GM21737 (cell line): ENCODE data around the gene TBC1D10A.

ENCODE experiments used
- ATAC-seq: cut with Tn5 transposase; IDR thresholded peaks from one replicate; pipeline ENCODE4 v1.9.1; 2021; ENCODE audit warnings: mild to moderate bottlenecking, moderate library complexity; ENCODE audit not compliant: unreplicated experiment

Gene TBC1D10A

DNA sequence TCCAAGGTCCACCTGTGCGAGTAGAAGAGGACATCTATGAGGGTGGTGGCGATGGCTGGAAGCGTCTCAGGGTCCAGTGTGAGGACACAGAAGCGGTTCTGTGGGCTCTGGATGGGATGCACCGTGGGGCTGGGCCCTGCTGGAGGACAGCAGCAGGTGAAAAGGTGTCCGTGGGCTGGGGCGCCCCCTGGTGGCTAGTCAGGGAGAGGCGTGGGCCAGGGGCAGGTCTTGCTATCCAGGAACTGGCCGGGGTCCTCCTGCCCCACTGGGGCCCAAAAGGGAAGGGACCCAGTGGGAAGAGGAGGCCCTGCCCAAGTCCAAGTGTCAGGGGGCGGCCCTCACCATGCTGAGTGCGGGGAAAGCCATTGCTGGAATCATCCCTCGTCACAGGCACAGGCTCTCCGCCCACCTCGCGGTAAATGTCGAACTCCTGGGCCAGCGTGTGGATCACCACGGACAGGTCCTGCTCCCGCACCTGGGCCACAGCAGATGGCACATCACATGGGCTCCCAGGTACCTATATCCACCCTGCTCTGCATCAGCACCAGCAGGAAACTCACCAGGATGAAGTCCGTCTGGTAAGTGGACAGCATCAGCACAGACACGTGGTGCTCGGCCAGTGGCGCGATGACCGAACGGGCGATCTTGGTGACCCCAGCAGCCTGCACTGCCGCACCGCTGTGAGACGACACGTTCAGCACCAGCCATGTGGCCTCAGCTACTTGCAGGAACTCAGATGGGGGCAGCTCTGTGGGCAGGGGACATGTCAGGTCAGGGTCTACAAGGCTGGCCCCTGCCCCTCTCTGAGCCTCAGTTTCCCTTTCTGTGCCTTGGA lies 39.7 kb downstream of the TBC1D10A start:
- ATAC-seq = no peak

DNA sequence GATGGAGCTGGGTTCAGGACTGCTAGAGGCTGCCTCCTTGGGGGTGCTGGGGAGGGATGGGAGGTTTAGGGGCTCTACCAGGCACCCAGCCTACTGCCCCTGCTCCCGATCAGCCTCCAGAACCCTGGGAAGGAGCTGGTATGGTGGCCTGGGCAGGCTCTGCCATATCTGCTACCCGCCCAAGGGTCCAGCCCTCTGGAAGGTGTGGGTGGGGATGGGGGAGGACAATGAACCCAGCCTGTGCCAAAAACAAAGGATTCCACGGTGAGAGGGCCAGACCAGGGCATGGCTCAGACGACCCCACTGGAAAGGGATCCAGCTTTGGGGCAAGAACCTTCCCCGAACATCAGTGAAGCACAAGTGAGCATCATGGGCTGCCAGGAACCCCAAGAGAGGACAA lies 40.4 kb downstream of the TBC1D10A start:
- ATAC-seq = no peak

DNA sequence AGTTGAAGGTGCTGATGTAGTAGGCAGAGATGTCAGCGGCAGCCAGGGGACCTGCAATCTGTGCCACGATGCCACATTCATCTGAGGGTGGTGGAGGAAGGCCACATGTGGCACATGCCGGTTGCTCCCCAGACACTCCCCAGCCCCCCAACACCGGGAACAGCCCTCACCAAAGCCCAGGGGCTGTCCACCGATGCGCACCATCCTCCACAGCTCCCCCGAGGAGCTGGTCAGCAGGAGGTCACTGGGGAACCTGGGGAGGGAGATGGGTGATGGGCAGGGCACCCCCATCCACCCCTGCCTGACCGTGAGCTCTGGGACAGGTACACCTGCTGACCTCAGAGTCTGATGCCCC lies 40.9 kb downstream of the TBC1D10A start:
- ATAC-seq = no peak

DNA sequence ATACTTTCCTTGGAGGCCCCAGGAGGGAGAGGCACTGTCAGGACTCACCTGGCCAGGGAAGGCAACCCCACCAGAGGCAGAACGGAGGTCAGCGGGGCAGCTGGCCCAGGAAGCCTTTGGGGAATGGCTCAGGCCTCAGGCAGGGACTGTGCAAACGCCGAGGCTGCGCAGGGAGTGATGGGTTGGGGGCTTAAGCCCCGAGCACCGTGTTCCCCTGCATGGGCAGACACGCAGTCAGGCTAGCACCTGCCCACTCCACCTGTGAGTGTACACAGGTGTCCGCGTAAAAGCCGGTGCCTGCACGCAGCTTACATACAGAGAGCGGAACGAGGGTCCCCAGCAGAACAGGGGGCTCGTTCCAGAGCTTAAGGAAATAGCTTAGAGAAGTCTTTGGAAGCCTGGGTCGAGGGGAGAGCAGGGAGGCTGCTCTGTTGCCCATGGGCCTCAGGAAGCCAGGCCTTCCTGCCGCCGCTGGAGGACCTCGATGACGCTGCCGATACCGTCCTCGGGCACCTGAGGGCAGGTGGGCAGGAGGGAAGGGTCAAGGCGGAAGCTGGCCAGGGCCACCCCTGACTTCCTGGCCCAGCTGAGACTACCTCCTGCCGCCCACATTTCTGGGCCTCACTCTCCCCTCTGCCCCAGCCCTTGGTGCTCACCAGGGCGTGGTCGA lies 41.4 kb downstream of the TBC1D10A start:
- ATAC-seq = no peak

DNA sequence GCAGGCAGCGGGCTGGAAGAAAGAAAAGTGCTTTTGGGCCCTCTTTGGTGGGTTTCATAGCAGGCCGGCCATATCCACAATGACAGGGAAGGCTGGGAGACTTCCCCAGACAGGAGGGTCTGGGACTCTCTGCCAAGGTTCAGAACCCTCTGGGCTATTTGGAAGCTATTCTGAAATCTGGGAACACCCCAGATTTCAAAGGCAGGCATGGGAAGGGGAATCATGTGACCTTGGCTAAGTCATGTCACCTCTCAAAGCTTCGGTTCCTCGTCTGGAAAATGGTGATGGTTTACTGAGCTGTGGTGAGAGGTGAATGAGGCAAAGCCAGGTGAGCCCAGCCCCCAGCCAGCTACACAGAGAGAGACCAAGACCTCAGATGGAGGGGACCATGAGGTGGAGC lies 42.1 kb downstream of the TBC1D10A start:
- no peak for ATAC-seq

DNA sequence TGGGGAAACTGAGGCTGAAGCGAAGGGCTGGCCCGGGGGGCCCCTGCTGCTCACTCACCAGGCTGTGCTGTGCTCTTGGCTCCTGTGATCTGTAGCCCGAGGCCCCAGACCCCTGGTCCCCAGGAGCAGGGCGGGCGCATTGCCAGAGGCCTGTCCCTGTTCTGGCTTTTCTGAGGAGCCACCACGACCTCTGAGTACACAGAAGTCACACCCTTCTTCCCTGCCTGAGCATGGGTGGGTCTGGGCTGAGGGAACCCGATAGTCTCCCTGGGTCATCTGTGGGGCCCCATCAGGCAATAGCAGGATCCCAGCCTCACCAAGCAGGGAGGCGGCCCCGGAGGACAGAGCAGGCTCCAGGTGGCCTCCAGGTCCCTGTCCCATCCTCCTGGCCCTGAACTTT lies 42.6 kb downstream of the TBC1D10A start:
- ATAC-seq = no peak

DNA sequence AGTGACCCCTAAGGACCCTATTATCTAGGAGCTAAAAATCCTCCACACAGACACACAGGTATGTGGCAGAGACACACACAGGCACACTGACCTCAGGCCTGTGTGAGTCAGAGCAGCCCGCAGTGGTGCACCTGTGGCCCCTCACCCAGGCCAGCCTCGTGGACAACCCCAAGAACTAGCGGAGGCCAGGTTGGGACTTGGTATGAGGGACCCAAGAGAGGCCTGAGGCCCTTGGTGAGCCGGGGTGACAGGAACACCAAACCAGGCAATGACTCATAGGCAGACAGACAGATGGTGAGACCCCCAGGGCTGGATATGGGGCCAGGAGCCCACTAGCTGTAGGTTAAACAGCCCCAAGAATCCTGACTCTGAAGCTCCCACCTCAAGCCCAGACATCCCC lies 43.4 kb downstream of the TBC1D10A start:
- no peak for ATAC-seq

DNA sequence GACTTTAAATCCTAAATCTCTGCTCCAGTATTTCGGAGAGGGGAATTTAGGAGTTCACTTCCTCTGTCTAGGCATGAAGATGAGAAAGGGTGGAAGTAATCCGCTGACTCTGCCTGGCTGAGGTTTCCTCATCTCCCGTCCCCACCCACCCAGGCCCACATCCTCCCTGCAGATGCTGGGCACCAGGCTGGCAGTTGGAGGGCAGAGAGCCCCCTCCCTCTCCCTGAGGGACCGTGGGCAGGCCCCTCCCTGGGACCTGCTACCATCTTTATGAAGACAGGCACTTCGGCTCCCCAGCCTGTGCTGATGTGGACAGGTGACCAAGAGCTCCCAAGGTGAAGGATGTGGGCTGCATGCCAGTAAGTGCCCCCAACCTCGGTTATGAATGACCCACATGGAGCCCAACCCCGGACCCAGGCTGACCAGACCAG lies 44.1 kb downstream of the TBC1D10A start:
- ATAC-seq = no peak

DNA sequence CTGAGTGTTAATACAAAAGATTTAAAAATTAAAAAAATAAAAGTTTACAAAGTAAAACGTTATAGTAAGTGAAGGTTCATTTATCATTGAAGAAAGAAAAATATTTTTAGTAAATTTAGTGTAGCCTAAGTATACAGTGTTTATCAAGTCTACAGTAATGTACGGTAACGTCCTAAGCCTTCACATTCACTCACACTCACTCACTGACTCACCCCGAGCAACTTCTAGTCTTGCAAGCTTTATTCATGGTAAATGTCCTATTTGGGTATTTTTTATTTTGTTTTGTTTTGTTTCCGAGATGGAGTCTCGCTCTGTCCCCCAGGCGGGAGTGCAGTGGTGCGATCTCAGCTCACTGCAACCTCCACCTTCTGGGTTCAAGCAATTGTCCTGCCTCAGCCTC lies 46.2 kb downstream of the TBC1D10A start:
- ATAC-seq = no peak

DNA sequence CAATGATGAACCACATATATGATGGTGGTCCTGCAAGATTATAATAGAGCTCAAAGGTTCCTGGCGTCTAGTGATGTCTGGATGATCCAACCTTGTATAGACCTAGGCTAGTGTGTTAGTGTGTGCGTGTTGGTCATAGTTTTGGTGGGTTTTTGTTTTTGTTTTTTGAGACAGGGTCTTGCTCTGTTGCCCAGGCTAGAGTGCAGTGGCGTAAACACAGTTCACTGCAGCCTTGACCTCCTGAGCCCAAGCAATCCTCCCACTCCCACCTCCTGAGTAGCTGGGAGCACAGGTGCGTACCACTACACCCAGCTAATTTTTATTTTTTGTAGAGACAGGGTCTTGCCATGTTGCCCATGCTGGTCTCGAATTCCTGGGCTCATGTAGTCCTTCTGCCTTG lies 46.8 kb downstream of the TBC1D10A start:
- no peak for ATAC-seq

DNA sequence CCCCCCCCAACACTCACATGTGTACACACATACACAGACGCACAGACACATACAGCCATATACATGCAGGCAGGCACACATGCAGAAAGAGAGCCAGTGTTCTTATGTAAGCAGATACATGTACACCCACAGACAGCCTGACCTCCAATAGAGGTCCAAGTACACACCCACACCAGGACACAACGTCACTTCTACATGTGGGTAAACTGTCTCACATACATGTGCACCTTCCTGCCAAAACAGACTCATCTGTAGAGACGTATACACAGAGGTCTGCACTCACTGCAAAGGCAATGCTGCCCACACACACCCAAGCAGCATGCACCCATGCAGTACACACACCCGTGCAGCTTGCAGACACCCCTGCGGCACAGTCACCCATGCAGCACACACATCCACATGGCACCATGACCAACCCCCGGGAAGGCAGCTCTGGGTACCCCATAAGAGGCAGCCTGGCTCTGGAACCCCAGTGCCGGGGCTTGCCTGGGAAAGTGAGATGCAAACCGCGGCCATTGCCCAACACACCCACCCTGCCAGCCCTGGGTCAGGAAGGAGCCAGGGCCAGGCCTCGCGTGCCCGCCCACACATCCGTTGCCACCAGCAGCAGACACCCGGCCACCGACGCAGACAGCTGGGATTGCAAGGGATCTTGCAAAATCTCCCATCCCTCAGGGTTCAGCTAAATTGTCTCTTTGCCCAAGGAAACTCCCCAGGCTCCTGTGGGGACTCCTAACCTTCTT lies 47.5 kb downstream of the TBC1D10A start:
- ATAC-seq = no peak

DNA sequence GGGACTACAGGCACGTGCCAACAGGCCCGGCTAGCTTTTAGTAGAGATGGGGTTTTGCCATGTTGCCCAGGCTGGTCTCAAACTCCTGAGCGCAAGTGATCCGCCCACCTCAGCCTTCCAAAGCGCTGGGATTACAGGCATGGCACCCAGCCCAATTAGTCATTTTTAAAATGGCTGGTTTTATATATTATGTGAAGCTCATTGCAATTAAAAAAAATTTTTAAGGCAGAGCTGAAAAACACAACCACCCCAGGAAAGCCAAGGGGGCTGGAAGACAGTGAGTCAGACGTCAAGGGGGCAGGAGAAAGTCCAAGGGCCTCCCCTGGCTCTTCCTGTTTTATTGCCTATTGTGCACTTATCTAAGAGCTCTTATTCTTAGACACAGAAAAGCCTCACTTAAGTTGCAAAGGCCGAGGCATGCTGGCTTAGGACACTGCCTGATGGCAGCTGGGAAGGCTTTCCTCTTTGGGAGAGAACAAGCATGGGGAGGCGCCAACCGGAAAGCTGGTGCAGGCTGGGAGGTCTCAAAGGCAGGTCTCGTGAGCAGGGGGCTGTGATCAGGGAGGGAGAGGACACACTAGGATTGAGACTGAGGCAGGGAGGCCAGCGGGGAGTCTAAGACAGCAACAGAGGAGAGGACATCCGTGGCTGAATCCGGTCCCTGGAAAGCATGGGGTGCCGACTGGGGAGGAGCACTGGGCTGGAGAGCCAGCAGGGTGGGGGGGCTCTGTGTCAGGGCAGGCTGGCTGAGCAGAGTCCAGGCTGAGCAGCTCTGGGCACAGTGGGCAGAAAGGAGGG lies 49.0 kb downstream of the TBC1D10A start:
- ATAC-seq = no peak

DNA sequence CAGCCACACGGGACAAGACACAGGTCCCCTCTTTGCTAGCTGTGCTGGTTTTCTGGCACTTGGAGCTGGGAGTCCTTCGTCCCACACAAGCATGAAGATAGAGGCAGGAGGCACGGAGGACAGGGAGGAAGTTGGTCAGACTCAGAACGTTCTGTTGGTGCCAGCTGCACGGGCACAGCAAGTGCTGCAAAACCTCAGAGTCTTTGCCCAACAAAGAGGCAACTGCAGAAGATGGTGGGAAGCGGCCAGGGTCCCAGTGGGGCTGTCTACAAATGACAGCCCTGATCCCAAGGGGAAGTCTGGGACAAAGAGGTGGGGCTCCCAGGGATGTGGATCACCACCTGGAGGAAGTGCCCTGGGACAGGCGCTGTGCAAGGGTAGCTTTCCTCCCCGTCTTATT lies 50.7 kb downstream of the TBC1D10A start:
- no peak for ATAC-seq

DNA sequence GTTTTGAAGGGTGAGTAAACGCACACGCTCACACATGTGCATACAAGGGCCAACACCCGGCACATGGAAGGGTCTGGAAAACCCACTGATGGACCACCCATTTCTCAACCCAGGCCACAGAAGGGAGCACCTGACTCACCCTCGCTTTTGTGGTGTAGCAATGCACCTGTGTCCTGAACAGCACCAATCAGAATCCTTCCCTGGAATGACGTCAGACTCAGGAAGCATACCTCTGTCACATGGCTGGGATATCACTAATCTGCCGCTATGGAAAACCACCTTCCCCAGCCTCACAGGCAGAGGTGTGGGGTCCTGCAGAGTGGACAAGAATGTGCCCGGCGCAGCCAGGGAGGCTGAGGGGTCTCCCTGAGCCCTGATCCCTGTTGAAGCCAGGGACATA lies 51.1 kb downstream of the TBC1D10A start:
- ATAC-seq = no peak

DNA sequence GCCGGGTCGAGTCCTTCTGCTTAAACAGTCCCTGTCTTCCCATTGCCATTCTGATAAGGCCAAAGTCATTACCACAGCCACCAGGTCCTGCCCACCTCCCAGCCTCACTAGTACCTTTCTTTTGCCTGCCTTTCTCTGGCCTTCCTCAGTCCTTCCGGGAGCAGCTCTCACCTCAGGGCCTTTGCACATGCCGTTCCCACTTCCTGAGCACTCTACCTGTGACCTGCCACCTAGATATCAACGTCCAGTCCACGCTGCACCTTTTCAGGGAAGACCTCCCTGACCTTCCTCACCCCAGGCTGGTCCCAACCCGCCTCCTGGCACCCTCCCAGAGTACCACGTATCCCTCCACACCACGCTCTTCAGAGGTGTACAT lies 52.3 kb downstream of the TBC1D10A start:
- no peak for ATAC-seq

DNA sequence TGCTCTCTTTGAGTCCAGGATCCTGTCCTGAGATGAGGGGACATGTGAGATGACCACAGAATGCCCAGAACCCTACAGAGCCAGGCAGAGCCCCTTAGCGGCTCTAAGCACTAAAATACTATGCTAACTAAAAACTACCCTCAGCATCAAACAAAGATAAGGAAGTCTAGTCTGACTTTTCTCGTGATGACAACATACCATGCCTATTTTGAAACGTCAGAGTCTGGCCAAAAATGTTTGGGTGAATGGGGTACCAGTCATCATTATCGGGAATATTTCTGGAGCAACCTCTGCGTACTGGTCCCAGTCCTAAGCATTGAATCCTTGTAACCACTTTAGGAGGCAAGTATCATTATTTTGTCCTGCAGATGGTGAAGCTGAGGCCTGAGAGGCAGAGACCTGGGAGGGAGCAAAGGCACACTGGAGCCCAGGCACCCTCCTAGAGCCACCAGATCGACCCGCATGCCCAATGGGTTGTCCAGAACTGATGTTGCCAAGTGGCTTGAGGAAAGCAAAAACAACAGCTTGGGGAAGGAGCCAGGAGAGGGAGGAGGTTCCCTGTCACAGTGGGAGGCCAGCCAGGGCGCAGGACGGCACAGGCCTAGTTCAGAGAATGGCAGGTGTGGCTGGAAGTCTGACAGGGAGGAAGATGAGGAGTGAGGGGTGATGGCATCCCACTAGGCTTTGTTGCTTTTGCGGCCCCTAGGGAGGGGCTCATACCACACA lies 52.9 kb downstream of the TBC1D10A start:
- no peak for ATAC-seq

DNA sequence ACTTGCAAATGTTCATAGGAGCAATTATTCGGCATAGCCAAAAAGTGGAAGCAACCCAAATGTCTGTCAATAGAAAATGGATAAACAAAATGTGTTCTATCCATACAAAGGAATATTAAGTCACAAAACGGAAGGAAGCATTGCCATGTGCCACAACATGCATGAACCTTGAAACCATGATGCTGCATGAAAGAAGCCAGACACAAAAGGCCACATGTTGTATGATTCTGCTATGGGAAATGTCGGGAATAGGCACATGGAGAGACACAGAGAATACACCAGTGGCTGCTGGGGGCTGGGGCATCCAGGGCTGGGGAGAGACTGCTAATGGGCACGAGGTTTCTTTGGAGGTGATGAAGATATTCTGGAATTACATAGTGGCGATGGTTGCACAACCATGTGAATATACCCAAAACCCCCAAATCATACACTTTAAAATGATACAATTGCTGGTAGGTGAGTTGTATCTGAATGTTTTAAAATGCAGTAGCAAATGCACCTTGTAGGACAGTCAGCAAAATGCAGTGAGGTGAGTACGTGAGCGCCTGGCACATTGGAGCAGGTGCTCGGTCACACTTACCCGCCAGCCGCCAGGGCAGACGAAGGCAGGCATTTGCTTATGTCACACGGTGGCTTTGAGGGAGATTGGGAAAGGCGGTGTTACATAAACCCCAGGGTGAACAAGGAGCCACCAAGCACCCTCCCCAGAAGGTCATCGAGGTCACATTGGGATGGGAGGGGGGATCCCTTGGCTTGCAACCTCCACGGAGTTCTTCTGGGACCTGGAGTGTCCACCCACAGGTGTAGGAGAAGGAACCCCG lies 53.8 kb downstream of the TBC1D10A start:
- ATAC-seq = no peak

DNA sequence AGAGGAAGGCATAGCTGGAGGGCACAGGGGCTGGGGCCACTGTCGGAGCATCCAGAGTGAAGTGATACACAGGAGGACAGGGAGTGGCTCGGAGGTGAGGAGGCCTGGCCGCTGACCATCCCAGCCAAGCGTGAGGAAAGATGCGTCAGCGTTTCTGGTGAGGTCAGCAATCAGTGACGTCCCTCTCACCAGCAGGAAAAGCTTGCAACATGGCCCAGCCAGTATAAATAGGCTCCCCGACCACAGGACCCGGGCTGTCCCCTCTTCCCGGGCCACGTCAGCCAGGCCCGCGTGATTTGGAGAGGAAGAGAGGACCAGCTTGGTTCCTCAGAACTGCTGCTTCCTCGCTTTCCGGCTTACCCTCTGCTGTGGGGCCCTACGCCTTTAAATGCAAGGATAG lies 55.9 kb downstream of the TBC1D10A start:
- no peak for ATAC-seq

DNA sequence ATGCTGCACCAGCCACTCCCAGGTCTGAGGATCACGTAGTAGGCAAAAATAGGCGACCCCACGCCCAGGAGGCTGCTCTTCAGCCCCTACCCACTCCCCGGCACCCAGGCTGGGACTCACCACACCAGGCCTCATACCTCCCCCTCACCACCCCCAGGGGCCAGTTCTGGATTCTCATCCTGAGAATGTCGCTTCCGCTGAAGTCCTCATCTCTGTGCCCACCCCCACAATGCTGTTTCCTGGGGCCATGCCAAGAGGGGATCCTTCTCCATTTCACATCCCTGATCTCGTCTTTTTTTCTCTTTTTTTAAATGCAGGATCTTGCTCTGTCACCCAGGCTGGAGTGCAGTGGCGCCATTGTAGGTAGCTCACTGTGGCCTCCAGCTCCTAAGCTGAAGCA lies 58.4 kb downstream of the TBC1D10A start:
- ATAC-seq = no peak
